A549 (cell line): Measurements from ENCODE around the gene PPCDC.

Experiments
- ATOH8 ChIP-seq: fragments of 250-450 bp; sonication (Bioruptor Pico); IDR thresholded peaks from 2 replicates; pipeline ENCODE4 v1.5.0; 2020; ENCODE audit warnings: low read depth, mild to moderate bottlenecking, moderate library complexity
- CEBPB ChIP-seq, 2 experiments: fragments of >200 bp in 1 of 2; sonication (Bioruptor Twin) in 1 of 2; formaldehyde crosslinking in 1 of 2; IDR thresholded peaks; 2 replicates each; pipeline ENCODE4 v1.6.1; 2012 to 2016
- CTCF ChIP-seq: fragments of >200 bp; sonication (Bioruptor Twin); formaldehyde crosslinking; IDR thresholded peaks from 3 replicates; pipeline ENCODE4 v1.5.1; 2016
- MAFK ChIP-seq: fragments of 450-650 bp; IDR thresholded peaks from 2 replicates; pipeline ENCODE4 v1.6.1; 2014; ENCODE audit not compliant: partially characterized antibody
- MYC ChIP-seq: IDR thresholded peaks from 2 replicates; pipeline ENCODE4 v1.6.1; 2012; ENCODE audit warnings: mild to moderate bottlenecking, inconsistent platforms, low read length, improper control_type of control experiment, borderline replicate concordance
- POLR2A ChIP-seq: IDR thresholded peaks from 2 replicates; pipeline ENCODE4 v1.6.1; 2012; ENCODE audit warnings: mild to moderate bottlenecking, low read length
- RCOR1 ChIP-seq: fragments of 150-350 bp; IDR thresholded peaks from 2 replicates; pipeline ENCODE4 v1.6.1; 2014; ENCODE audit warnings: antibody characterized with exemption, low read length, low read depth
- RFX5 ChIP-seq: fragments of 450-650 bp; IDR thresholded peaks from 2 replicates; pipeline ENCODE4 v1.7.1; 2014; ENCODE audit warnings: antibody characterized with exemption, mild to moderate bottlenecking, moderate library complexity
- ZFP36 ChIP-seq: fragments of 450-650 bp; IDR thresholded peaks from 2 replicates; pipeline ENCODE4 v1.6.1; 2014; ENCODE audit warnings: borderline replicate concordance; ENCODE audit not compliant: partially characterized antibody
- ZSCAN20 ChIP-seq: fragments of 250-450 bp; sonication (Bioruptor Pico); IDR thresholded peaks from 2 replicates; pipeline ENCODE4 v1.8.0; 2022; ENCODE audit warnings: mild to moderate bottlenecking, moderate library complexity

GRCh38 chr15:75050283-75050682 is 26.9 kb downstream of the PPCDC start:
- TF ChIP-seq RCOR1 (no peak), CEBPB (IDR thresholded peaks at IDR 0.05) (no peak), MAFK (no peak), MYC (no peak), CTCF (no peak), ZFP36 (no peak), POLR2A (no peak), ZSCAN20 (no peak), RFX5 (no peak), ATOH8 (CRISPR knock-in tag) (no peak)
